GM12878 (cell line): ENCODE measurements around the gene MGRN1.

Experiments used
- CEBPB ChIP-seq, 2 experiments: fragments of 150-350 bp in 1 of 2; IDR thresholded peaks; 2 replicates each; pipeline ENCODE4 v1.6.1; 2012 to 2014; ENCODE audit warnings: low read depth in 2 of 2, low read length in 2 of 2, borderline replicate concordance in 1 of 2, inconsistent platforms in 1 of 2
- CTCF ChIP-seq, 3 experiments: IDR thresholded peaks in 2 of 3; conservative IDR thresholded peaks in 1 of 3; 2 replicates each; pipeline ENCODE4 v1.5.1; 2011; ENCODE audit warnings: low read depth in 3 of 3, low read length in 3 of 3, mild to moderate bottlenecking in 3 of 3, control low read depth in 2 of 3, moderate library complexity in 2 of 3, inconsistent platforms in 1 of 3, mixed read lengths in 1 of 3; ENCODE audit not compliant: control insufficient read depth in 2 of 3, insufficient read depth in 1 of 3; ENCODE audit errors: extremely low read depth in 1 of 3
- FOXM1 ChIP-seq: IDR thresholded peaks from 2 replicates; pipeline ENCODE4 v1.6.1; 2012; ENCODE audit warnings: low read depth, mild to moderate bottlenecking, inconsistent platforms, low read length, moderate library complexity
- HDAC2 ChIP-seq: fragments of 200-600 bp; sonication (generic); IDR thresholded peaks from 2 replicates; pipeline ENCODE4 v1.6.1; 2017
- JUNB ChIP-seq: IDR thresholded peaks from 2 replicates; pipeline ENCODE4 v1.6.1; 2016; ENCODE audit warnings: antibody characterized with exemption, mild to moderate bottlenecking
- KDM1A ChIP-seq: fragments of 200-600 bp; sonication (generic); IDR thresholded peaks from 2 replicates; pipeline ENCODE4 v1.6.1; 2016; ENCODE audit warnings: borderline replicate concordance
- MTA2 ChIP-seq: fragments of 450-650 bp; IDR thresholded peaks from 2 replicates; pipeline ENCODE4 v1.6.1; 2016; ENCODE audit warnings: low read depth, mild to moderate bottlenecking, moderate library complexity
- POLR2A ChIP-seq: IDR thresholded peaks from 2 replicates; pipeline ENCODE4 v1.6.1; 2011; ENCODE audit warnings: low read depth, mild to moderate bottlenecking, low read length
- REST ChIP-seq: IDR thresholded peaks from 2 replicates; pipeline ENCODE4 v1.6.1; 2012; ENCODE audit warnings: mild to moderate bottlenecking, low read depth, low read length
- SIX5 ChIP-seq: IDR thresholded peaks from 2 replicates; pipeline ENCODE4 v1.6.1; 2011; ENCODE audit warnings: mild to moderate bottlenecking, low read depth, low read length, moderate library complexity; ENCODE audit not compliant: severe bottlenecking
- SP1 ChIP-seq: IDR thresholded peaks from one replicate; pipeline ENCODE4 v1.6.1; 2011; ENCODE audit warnings: low read depth, low read length
- TAF1 ChIP-seq: IDR thresholded peaks from 2 replicates; pipeline ENCODE4 v1.6.1; 2011; ENCODE audit warnings: mild to moderate bottlenecking, low read depth, low read length, borderline replicate concordance
- USF2 ChIP-seq: IDR thresholded peaks from 2 replicates; pipeline ENCODE4 v1.6.1; 2011; ENCODE audit warnings: low read depth, low read length, improper control_type of control experiment, borderline replicate concordance
- ZNF274 ChIP-seq: IDR thresholded peaks from one replicate; pipeline ENCODE4 v1.8.0; 2011; ENCODE audit not compliant: insufficient read length, insufficient read depth

GRCh38 chr16:4601864-4602186, 22.8 kb upstream of the MGRN1 start:
- TF ChIP-seq JUNB = no peak
- TF ChIP-seq ZNF274 = no peak
- no peak for TF ChIP-seq HDAC2
- TF ChIP-seq CTCF (IDR thresholded peaks at IDR 0.05 in 2 of 3, conservative IDR thresholded peaks at IDR 0.05 in 1 of 3; ENCODE audit: control insufficient read depth in 2 of 3, extremely low read depth in 1 of 3, insufficient read depth in 1 of 3, low read depth in 3 of 3, low read length in 3 of 3) = no peak
- TF ChIP-seq FOXM1 = no peak
- no peak for TF ChIP-seq TAF1
- no peak for TF ChIP-seq POLR2A
- TF ChIP-seq CEBPB (IDR thresholded peaks at IDR 0.05; ENCODE audit: borderline replicate concordance in 1 of 2, low read depth in 2 of 2, low read length in 2 of 2) = no peak
- no peak for TF ChIP-seq REST
- no peak for TF ChIP-seq SP1
- no peak for TF ChIP-seq SIX5
- no peak for TF ChIP-seq MTA2
- no peak for TF ChIP-seq USF2
- no peak for TF ChIP-seq KDM1A
